GM12891 (cell line): ENCODE results near the gene ALG9.

Experiments
- POLR2A ChIP-seq: IDR thresholded peaks from 2 replicates; pipeline ENCODE4 v1.6.1; 2011; ENCODE audit warnings: low read depth, low read length, control low read depth
- POLR2AphosphoS5 ChIP-seq: IDR thresholded peaks from 2 replicates; pipeline ENCODE4 v1.6.1; 2011; ENCODE audit warnings: low read depth, low read length, control low read depth

- TF ChIP-seq POLR2AphosphoS5, result no peak
- no peak for TF ChIP-seq POLR2A
Observed at GRCh38 chr11:111814106-111814505, 57.3 kb downstream of the ALG9 start.
